Fibroblast of skin of right biceps (primary cell): ENCODE results near the gene TDRD9.
A peak's percentile ranks its signal among the peaks of the same experiment; 100 is the strongest.
"Not testable (repeated sequence)": the region's sequence is repeated elsewhere in the genome, so short reads cannot be mapped to it uniquely, and the experiment has no call there.

ENCODE experiments used
- DNase-seq: peaks from one replicate; pipeline ENCODE4 v3.0.0-alpha.2; 2013

TDRD9 gene

GRCh38 chr14:103894034-103894722, 34.1 kb upstream of the TDRD9 start:
- DNase-seq, result no peak

GRCh38 chr14:103894723-103895059, 33.6 kb upstream of the TDRD9 start:
- DNase-seq, result no peak

- no peak for DNase-seq
Measured at GRCh38 chr14:103896578-103896977, 31.7 kb upstream of the TDRD9 start.

- DNase-seq, result no peak
Measured at GRCh38 chr14:103897075-103897947, 30.9 kb upstream of the TDRD9 start.

GRCh38 chr14:103898204-103898603, 30.1 kb upstream of the TDRD9 start:
- no peak for DNase-seq

- DNase-seq, result no peak
Measured at GRCh38 chr14:103898711-103899110, 29.5 kb upstream of the TDRD9 start.

- no peak for DNase-seq
Measured at GRCh38 chr14:103899316-103899715, 28.9 kb upstream of the TDRD9 start.

GRCh38 chr14:103899833-103900232, 28.4 kb upstream of the TDRD9 start:
- no peak for DNase-seq

GRCh38 chr14:103904493-103905107, 23.7 kb upstream of the TDRD9 start:
- DNase-seq, result no peak

- no peak for DNase-seq
Measured at GRCh38 chr14:103905842-103906456, 22.3 kb upstream of the TDRD9 start.

- no peak for DNase-seq
Measured at GRCh38 chr14:103908580-103908979, 19.7 kb upstream of the TDRD9 start.

- DNase-seq, result no peak
Measured at GRCh38 chr14:103909531-103910261, 18.6 kb upstream of the TDRD9 start.

- peak; percentile 68 for DNase-seq
Measured at GRCh38 chr14:103910262-103910935, 17.9 kb upstream of the TDRD9 start.

- DNase-seq, result no peak
Measured at GRCh38 chr14:103910984-103911383, 17.3 kb upstream of the TDRD9 start.

- DNase-seq, result no peak
Measured at GRCh38 chr14:103915616-103916015, 12.6 kb upstream of the TDRD9 start.

GRCh38 chr14:103916636-103917262, 11.5 kb upstream of the TDRD9 start:
- DNase-seq, result no peak

- DNase-seq, result peak; percentile 89
Measured at GRCh38 chr14:103920981-103921854, 7.0 kb upstream of the TDRD9 start.

- not testable (repeated sequence) for DNase-seq
Measured at GRCh38 chr14:103921855-103922200, 6.4 kb upstream of the TDRD9 start.

- DNase-seq, result no peak
Measured at GRCh38 chr14:103923863-103924262, 4.4 kb upstream of the TDRD9 start.

GRCh38 chr14:103925316-103925715, 2.9 kb upstream of the TDRD9 start:
- DNase-seq, result no peak

- no peak for DNase-seq
Measured at GRCh38 chr14:103927566-103927965, 690 bp upstream of the TDRD9 start.
